ENCODE data around the gene CELF2. TPM values are rescaled to one million over a fixed set of nuclear protein-coding genes. Genes with fewer than 3 reads are reported as not detected.

The CELF2 gene
- total RNA-seq, 1 experiment from 2014 or later, result 28.7 TPM

- H3T11ph ChIP-seq (ENCODE audit: low read length), result no peak overlapping the region
Measured at GRCh38 chr10:11223507-11224140, 206.0 kb downstream of the CELF2 start.

More at GRCh38 chr10:11223507-11224140, 206.0 kb downstream of the CELF2 start:
- no peak overlapping the region for H3K27ac ChIP-seq (ENCODE audit: insufficient read length, low read depth, low read length)
- no peak overlapping the region for H4K91ac ChIP-seq (ENCODE audit: insufficient read length, low read depth, low read length)
- peaks cover 5% of the 10 kb centered on the region; the same call in 1 of the 2 replicates for H3K4me1 ChIP-seq (ENCODE audit: insufficient read depth, low read length)
- no peaks in the 10 kb centered on the region for H3K79me2 ChIP-seq (ENCODE audit: insufficient read depth, low read length)
- peaks cover 3% of the 10 kb centered on the region for H4K20me1 ChIP-seq (ENCODE audit: control insufficient read depth, insufficient read depth, insufficient read length)
- no peak overlapping the region for H4K5ac ChIP-seq (ENCODE audit: insufficient read length, low read depth, low read length)
- no peak overlapping the region for H3K4ac ChIP-seq (ENCODE audit: low read depth, low read length)
- H3K23ac ChIP-seq (ENCODE audit: insufficient read length, low read depth, low read length), result no peak overlapping the region
- H2BK12ac ChIP-seq (ENCODE audit: insufficient read length, low read depth, low read length), result no peak overlapping the region
- no peaks in the 10 kb centered on the region for H3K27me3 ChIP-seq (ENCODE audit: insufficient read depth, low read length)
- no peak overlapping the region for H3K56ac ChIP-seq (ENCODE audit: insufficient read length, low read depth, low read length)
- no peak overlapping the region for H2AFZ ChIP-seq (ENCODE audit: low read length)
- Mint-ChIP-seq H3K36me3 (ENCODE audit: insufficient read depth in 1 of 3, low read depth in 3 of 3) (no peaks in the 10 kb centered on the region), H3K4me3 (no peak overlapping the region), H3K4me1 (peaks cover 18 to 23% of the 10 kb centered on the region in 2 experiments), H3K9me3 (no peaks in the 10 kb centered on the region), H3K27me3 (ENCODE audit: low read depth) (no peaks in the 10 kb centered on the region), H3K27ac (no peak overlapping the region)
- no peak overlapping the region for H2AK5ac ChIP-seq (ENCODE audit: insufficient read length, low read length)
- H3K9ac ChIP-seq (ENCODE audit: extremely low read depth, insufficient read length, low read length), result no peak overlapping the region
- no peak overlapping the region for H2BK20ac ChIP-seq (ENCODE audit: low read depth, low read length, poor library complexity, severe bottlenecking)
- H3K79me1 ChIP-seq (ENCODE audit: insufficient read depth, low read depth, low read length, poor library complexity, severe bottlenecking), result no peaks in the 10 kb centered on the region
- no peak overlapping the region for H3K4me2 ChIP-seq (ENCODE audit: insufficient read depth, insufficient read length, low read length)
- no peak overlapping the region for H3K18ac ChIP-seq (ENCODE audit: insufficient read length, low read depth, low read length)
- no peak overlapping the region for H2BK15ac ChIP-seq (ENCODE audit: low read depth, low read length)
- no peak overlapping the region for H2BK5ac ChIP-seq (ENCODE audit: insufficient read length, low read length)
- H4K8ac ChIP-seq (replicated peaks; ENCODE audit: insufficient read length, low read depth, low read length), result no peak overlapping the region
- no peak for DNase-seq
- no peaks in the 10 kb centered on the region for H3K23me2 ChIP-seq (ENCODE audit: insufficient read length, low read depth, low read length, poor library complexity, severe bottlenecking)
- H2BK120ac ChIP-seq (ENCODE audit: low read depth, low read length, poor library complexity, severe bottlenecking), result no peak overlapping the region
- TF ChIP-seq, protein P1, sequence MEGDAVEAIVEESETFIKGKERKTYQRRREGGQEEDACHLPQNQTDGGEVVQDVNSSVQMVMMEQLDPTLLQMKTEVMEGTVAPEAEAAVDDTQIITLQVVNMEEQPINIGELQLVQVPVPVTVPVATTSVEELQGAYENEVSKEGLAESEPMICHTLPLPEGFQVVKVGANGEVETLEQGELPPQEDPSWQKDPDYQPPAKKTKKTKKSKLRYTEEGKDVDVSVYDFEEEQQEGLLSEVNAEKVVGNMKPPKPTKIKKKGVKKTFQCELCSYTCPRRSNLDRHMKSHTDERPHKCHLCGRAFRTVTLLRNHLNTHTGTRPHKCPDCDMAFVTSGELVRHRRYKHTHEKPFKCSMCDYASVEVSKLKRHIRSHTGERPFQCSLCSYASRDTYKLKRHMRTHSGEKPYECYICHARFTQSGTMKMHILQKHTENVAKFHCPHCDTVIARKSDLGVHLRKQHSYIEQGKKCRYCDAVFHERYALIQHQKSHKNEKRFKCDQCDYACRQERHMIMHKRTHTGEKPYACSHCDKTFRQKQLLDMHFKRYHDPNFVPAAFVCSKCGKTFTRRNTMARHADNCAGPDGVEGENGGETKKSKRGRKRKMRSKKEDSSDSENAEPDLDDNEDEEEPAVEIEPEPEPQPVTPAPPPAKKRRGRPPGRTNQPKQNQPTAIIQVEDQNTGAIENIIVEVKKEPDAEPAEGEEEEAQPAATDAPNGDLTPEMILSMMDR (conservative IDR thresholded peaks at IDR 0.05), result no peak
- WGBS (ENCODE audit: extremely low coverage, insufficient read length, low lambda C conversion rate), result no CpG with 5 or more reads among the region's 9 CpGs
- H3K9me3 ChIP-seq (ENCODE audit: control insufficient read depth, low read depth, low read length), result no peaks in the 10 kb centered on the region
- H3K14ac ChIP-seq (ENCODE audit: insufficient read depth, low read length), result no peak overlapping the region
